HepG2 (cell line): ENCODE measurements around the gene ARAP1. TPM values are rescaled to one million over a fixed set of nuclear protein-coding genes. Genes with fewer than 3 reads are reported as not detected.

Source experiments
- ATAC-seq: fragments of 200-7000 bp; cut with Tn5 transposase; 3 replicates; pipeline ENCODE4 v1.9.1; 2020; ENCODE audit warnings: mild to moderate bottlenecking, moderate library complexity
- BruUV-seq: library from RNA; stranded (reverse); fragments of 400-500 nt; replicated peaks from 2 replicates; lab custom pipeline; 2021; lab: Mats Ljungman, UMichigan
- CTCF ChIA-PET: fragments of 300-600 bp; formaldehyde crosslinking; extraction: SDS; loops from one replicate; lab custom pipeline; 2021; ENCODE audit warnings: low total read pairs, inconsistent platforms, low intra/inter-chr PET ratio; lab: Yijun Ruan, JAX
- POLR2A ChIA-PET: fragments of 350-600 bp; sonication (Branson Sonifier 250); formaldehyde crosslinking; loops from one replicate; lab custom pipeline; 2020; ENCODE audit warnings: antibody characterized with exemption, inconsistent platforms; lab: Yijun Ruan, JAX
- DNase-seq: peaks from one replicate; pipeline ENCODE4 v3.0.0-alpha.2; 2015; ENCODE audit warnings: low spot score
- FAIRE-seq: peaks from 3 replicates; lab custom pipeline; 2011; peaks lifted over from hg19 to GRCh38; lab: Jason Lieb, UNC
- H2AFZ ChIP-seq: one replicate; pipeline ENCODE4 v1.6.1; 2011; ENCODE audit warnings: low read length, inconsistent platforms
- H3K27ac ChIP-seq: fragments of 300-600 bp; 3 replicates; pipeline ENCODE4 v1.8.0; 2011; ENCODE audit warnings: mixed run types, mild to moderate bottlenecking, mixed read lengths, low read length, inconsistent platforms; ENCODE audit not compliant: insufficient read depth; ENCODE audit errors: extremely low read length
- H3K27me3 ChIP-seq, 2 experiments: fragments of 200-600 bp in 1 of 2; 2 replicates in 1 of 2; 3 replicates in 1 of 2; pipeline versions ENCODE4 v1.6.0 to v1.8.0; 2011; ENCODE audit warnings: low read length in 2 of 2, mild to moderate bottlenecking in 2 of 2, moderate library complexity in 2 of 2, inconsistent platforms in 1 of 2; ENCODE audit not compliant: insufficient read depth in 2 of 2, control insufficient read depth in 1 of 2
- H3K36me3 ChIP-seq, 2 experiments: fragments of 200-600 bp in 1 of 2; replicated peaks in 1 of 2; 2 replicates in 1 of 2; 3 replicates in 1 of 2; pipeline versions ENCODE4 v1.5.1 to v1.8.0; 2011; ENCODE audit warnings: low read length in 2 of 2, inconsistent platforms in 1 of 2; ENCODE audit not compliant: insufficient read depth in 2 of 2, control insufficient read depth in 1 of 2
- H3K4me1 ChIP-seq: 2 replicates; pipeline ENCODE4 v1.5.1; 2012; ENCODE audit warnings: low read length, inconsistent platforms; ENCODE audit not compliant: insufficient read depth
- H3K4me2 ChIP-seq: 2 replicates; pipeline ENCODE4 v1.6.0; 2011; ENCODE audit warnings: low read depth, low read length, inconsistent platforms
- H3K4me3 ChIP-seq, 3 experiments: fragments of 200-600 bp in 1 of 3; sonication (generic), shearing (Covaris generic) in 1 of 3; replicated peaks in 1 of 3; 2 replicates each; pipeline ENCODE4 v1.5.1; 2011 to 2016; ENCODE audit warnings: low read length in 3 of 3, inconsistent platforms in 2 of 3, low read depth in 2 of 3, mild to moderate bottlenecking in 2 of 3, control low read depth in 1 of 3, mixed read lengths in 1 of 3; ENCODE audit not compliant: insufficient read depth in 1 of 3
- H3K79me2 ChIP-seq: one replicate; pipeline ENCODE4 v1.6.1; 2011; ENCODE audit warnings: low read length, inconsistent platforms; ENCODE audit not compliant: insufficient read depth
- H3K9ac ChIP-seq: 2 replicates; pipeline ENCODE4 v1.6.0; 2011; ENCODE audit warnings: mild to moderate bottlenecking, low read depth, low read length, inconsistent platforms; ENCODE audit not compliant: insufficient read depth
- H3K9me3 ChIP-seq: 2 replicates; pipeline ENCODE4 v1.5.1; 2012; ENCODE audit warnings: mild to moderate bottlenecking, low read length
- H4K20me1 ChIP-seq: 2 replicates; pipeline ENCODE4 v1.6.0; 2011; ENCODE audit warnings: inconsistent platforms, mild to moderate bottlenecking, low read length, moderate library complexity; ENCODE audit not compliant: insufficient read depth
- AKAP8 ChIP-seq: sonication (generic); formaldehyde crosslinking; IDR thresholded peaks from 2 replicates; pipeline ENCODE4 v1.5.1; 2020; ENCODE audit warnings: mild to moderate bottlenecking, missing genetic modification reagents
- ERF ChIP-seq: IDR thresholded peaks from 2 replicates; pipeline ENCODE4 v1.6.1; 2018; ENCODE audit warnings: missing biosample characterization, missing genetic modification reagents
- FOSL2 ChIP-seq: sonication (generic); formaldehyde crosslinking; IDR thresholded peaks from 2 replicates; pipeline ENCODE4 v1.4.0; 2020; ENCODE audit warnings: missing genetic modification reagents
- LCORL ChIP-seq, 2 experiments: fragments of 450-650 bp in 1 of 2; sonication (generic) in 1 of 2; formaldehyde crosslinking in 1 of 2; IDR thresholded peaks; 2 replicates each; pipeline versions ENCODE4 v1.5.0 to v1.6.1; 2017 to 2020; ENCODE audit warnings: antibody characterized with exemption in 1 of 2, missing genetic modification reagents in 1 of 2
- NFATC3 ChIP-seq: sonication (generic); formaldehyde crosslinking; IDR thresholded peaks from 2 replicates; pipeline ENCODE4 v1.5.1; 2020; ENCODE audit warnings: mild to moderate bottlenecking, missing genetic modification reagents
- SCMH1 ChIP-seq: sonication (generic); formaldehyde crosslinking; IDR thresholded peaks from 2 replicates; pipeline ENCODE4 v1.9.0; 2021; ENCODE audit warnings: missing genetic modification reagents, mild to moderate bottlenecking, borderline replicate concordance
- THAP7 ChIP-seq: sonication (generic); formaldehyde crosslinking; IDR thresholded peaks from 2 replicates; pipeline ENCODE4 v1.8.1; 2023; ENCODE audit warnings: mild to moderate bottlenecking, missing genetic modification reagents
- YY1 ChIP-seq: IDR thresholded peaks from 2 replicates; pipeline ENCODE4 v1.6.1; 2011; ENCODE audit warnings: low read length, low read depth, moderate library complexity, mild to moderate bottlenecking; ENCODE audit not compliant: insufficient read depth, insufficient replicate concordance
- ZFP1 ChIP-seq: IDR thresholded peaks from 2 replicates; pipeline ENCODE4 v1.6.1; 2016
- ZFX ChIP-seq: sonication (generic); formaldehyde crosslinking; IDR thresholded peaks from 2 replicates; pipeline ENCODE4 v1.4.0; 2020; ENCODE audit warnings: mild to moderate bottlenecking, low read depth, missing genetic modification reagents, moderate library complexity
- ZNF230 ChIP-seq: sonication (generic); formaldehyde crosslinking; IDR thresholded peaks from 2 replicates; pipeline ENCODE4 v1.4.0; 2020; ENCODE audit warnings: mild to moderate bottlenecking, missing genetic modification reagents
- ZNF652 ChIP-seq: IDR thresholded peaks from 2 replicates; pipeline ENCODE4 v1.6.1; 2016; ENCODE audit warnings: low read depth, borderline replicate concordance
- ZNF670 ChIP-seq: sonication (generic); formaldehyde crosslinking; IDR thresholded peaks from 2 replicates; pipeline ENCODE4 v1.8.0; 2022; ENCODE audit warnings: mild to moderate bottlenecking, missing genetic modification reagents, borderline replicate concordance
- ZNF879 ChIP-seq: sonication (generic); formaldehyde crosslinking; IDR thresholded peaks from 2 replicates; pipeline ENCODE4 v1.8.1; 2023; ENCODE audit warnings: missing genetic modification reagents
- ZZZ3 ChIP-seq: sonication (generic); formaldehyde crosslinking; IDR thresholded peaks from 2 replicates; pipeline ENCODE4 v1.4.0; 2020; ENCODE audit warnings: missing genetic modification reagents, mild to moderate bottlenecking, borderline replicate concordance
- WGBS: methylation state at CpG from one replicate; pipeline ENCODE4 v1.1.6; 2017; ENCODE audit warnings: low lambda C conversion rate; 5-methylcytosine and 5-hydroxymethylcytosine counted together
- in situ Hi-C: cut with HindIII; loops from 2 replicates; pipeline ENCODE4 v1.10.0; 2017; ENCODE audit warnings: low pct_unique_long_range_greater_than_20kb; ENCODE audit not compliant: extremely low pct_ligation_motif_present
- intact Hi-C: fragments of 100-400 bp; cut with micrococcal nuclease; formaldehyde crosslinking; loops from one replicate; pipeline ENCODE4 v1.10.0; 2022; ENCODE audit not compliant: unreplicated experiment
- polyA plus RNA-seq, 8 experiments: library from polyadenylated mRNA; depleted of rRNA in 3 of 8; stranded (reverse) in 7 of 8; unstranded in 1 of 8; fragments of >200 nt; fragmentation: Illumina TruSeq in 4 of 8; extraction: Trizol in 4 of 8; gene quantifications; 2 replicates each; pipeline versions ENCODE4 v1.2.1 to v1.2.3, GENCODE V29; 2011 to 2016; ENCODE audit warnings: low read depth in 4 of 8, missing spikeins in 1 of 8, mixed read lengths in 1 of 8; ENCODE audit not compliant: insufficient read depth in 1 of 8
- total RNA-seq, 5 experiments: library from RNA; depleted of rRNA; stranded (reverse); fragments of >200 nt; fragmentation: Illumina TruSeq; extraction: Trizol; gene quantifications; 2 replicates each; pipeline ENCODE4 v1.2.3, GENCODE V29; 2016; ENCODE audit warnings: low read depth in 1 of 5
- TF ChIP-seq, protein P1 (sequence below): sonication (generic); formaldehyde crosslinking; IDR thresholded peaks from 2 replicates; pipeline ENCODE4 v1.4.0; 2020; ENCODE audit warnings: missing genetic modification reagents
- TF ChIP-seq, protein P2 (sequence below): sonication (generic); formaldehyde crosslinking; IDR thresholded peaks from 2 replicates; pipeline ENCODE4 v1.8.1; 2023; ENCODE audit warnings: missing genetic modification reagents, mild to moderate bottlenecking, borderline replicate concordance

The ARAP1 gene
- total and polyA plus RNA-seq, 2 of the 13 experiments (the other 11 are each of a cell fraction or from before 2014, with no cell fraction given), result 43.2 to 55.5 TPM

GRCh38 chr11:72685560-72686480 lies 66.4 kb downstream of the ARAP1 start (continued):
- TF ChIP-seq LCORL (IDR thresholded peaks at IDR 0.05) (no peak), LCORL (CRISPR knock-in tag; IDR thresholded peaks at IDR 0.05) (no peak), ZNF670 (no peak), THAP7 (CRISPR knock-in tag) (no peak)

DNA sequence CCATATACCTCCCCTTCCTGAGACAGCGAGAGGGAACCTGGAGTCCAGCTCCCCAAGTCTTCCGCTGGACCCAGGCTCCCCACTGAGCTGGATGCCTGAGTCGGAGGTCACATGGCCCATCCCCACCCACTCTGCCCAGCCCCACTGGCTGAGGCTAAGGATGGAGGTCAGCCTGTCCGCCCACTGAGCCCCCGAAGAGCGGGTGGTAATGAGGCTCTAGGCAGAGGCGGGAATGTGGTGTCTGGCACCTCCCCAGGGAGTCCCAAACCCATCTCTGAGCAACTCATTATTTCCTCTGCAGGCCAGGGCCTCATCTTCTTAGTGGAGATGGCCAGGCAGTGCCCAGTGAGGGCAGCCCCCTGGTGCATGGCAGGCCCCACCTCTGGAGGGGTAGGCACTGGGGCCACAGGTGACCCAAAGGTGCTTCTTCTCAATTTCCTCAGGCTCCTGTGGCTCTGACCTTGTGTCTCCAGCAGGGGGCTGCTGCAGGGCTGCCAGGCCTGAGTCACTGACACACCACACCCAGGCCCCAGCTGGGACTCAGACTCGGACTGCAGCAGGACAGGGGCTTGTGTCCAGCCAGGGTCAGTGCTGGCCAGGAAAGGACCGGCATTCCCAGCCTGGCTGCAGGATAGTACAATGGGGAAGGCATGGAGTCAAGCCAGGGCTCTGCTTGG lies 67.8 kb downstream of the ARAP1 start:
- Histone ChIP-seq H3K4me1 (no peaks in the 10 kb centered on the region), H3K36me3 (peaks cover 10 to 35% of the 10 kb centered on the region in 2 experiments; a peak in 4 of 5 replicates), H3K27me3 (no peaks in the 10 kb centered on the region), H3K4me3 (no peak overlapping the region), H3K27ac (no peak overlapping the region), H4K20me1 (peaks cover 17% of the 10 kb centered on the region; the same call in 1 of the 2 replicates), H3K9me3 (no peaks in the 10 kb centered on the region), H3K9ac (no peak overlapping the region), H3K4me2 (no peak overlapping the region), H2AFZ (no peak overlapping the region), H3K79me2 (no peaks in the 10 kb centered on the region)
- intact Hi-C loops, result no loop called here
- FAIRE-seq (no peak), DNase-seq (peak; percentile 49), ATAC-seq (peak; percentile 89)
- POLR2A ChIA-PET, result no interaction called here
- in situ Hi-C loops, result no loop called here
- no TSS peak for BruUV-seq
- WGBS, result 77% methylated on average over 3 of the region's 9 CpGs
- CTCF ChIA-PET, result interaction anchor here (1.1 to 1.3 kb wide), 3 partner anchors 86 to 165 kb away, joined by 3 to 6 read pairs (median 3); no protein-coding TSS in a partner anchor
- TF ChIP-seq FOSL2 (CRISPR knock-in tag), result peak; percentile 66; the same call in 1 of the 2 replicates
- TF ChIP-seq ZNF879 (CRISPR knock-in tag), result no peak
- no peak for TF ChIP-seq ZFP1 (CRISPR knock-in tag)
- no peak for TF ChIP-seq ZNF230 (CRISPR knock-in tag)
- no peak for TF ChIP-seq ZNF652 (CRISPR knock-in tag)
- TF ChIP-seq YY1, result no peak
- no peak for TF ChIP-seq NFATC3 (CRISPR knock-in tag)
- TF ChIP-seq, protein P1, sequence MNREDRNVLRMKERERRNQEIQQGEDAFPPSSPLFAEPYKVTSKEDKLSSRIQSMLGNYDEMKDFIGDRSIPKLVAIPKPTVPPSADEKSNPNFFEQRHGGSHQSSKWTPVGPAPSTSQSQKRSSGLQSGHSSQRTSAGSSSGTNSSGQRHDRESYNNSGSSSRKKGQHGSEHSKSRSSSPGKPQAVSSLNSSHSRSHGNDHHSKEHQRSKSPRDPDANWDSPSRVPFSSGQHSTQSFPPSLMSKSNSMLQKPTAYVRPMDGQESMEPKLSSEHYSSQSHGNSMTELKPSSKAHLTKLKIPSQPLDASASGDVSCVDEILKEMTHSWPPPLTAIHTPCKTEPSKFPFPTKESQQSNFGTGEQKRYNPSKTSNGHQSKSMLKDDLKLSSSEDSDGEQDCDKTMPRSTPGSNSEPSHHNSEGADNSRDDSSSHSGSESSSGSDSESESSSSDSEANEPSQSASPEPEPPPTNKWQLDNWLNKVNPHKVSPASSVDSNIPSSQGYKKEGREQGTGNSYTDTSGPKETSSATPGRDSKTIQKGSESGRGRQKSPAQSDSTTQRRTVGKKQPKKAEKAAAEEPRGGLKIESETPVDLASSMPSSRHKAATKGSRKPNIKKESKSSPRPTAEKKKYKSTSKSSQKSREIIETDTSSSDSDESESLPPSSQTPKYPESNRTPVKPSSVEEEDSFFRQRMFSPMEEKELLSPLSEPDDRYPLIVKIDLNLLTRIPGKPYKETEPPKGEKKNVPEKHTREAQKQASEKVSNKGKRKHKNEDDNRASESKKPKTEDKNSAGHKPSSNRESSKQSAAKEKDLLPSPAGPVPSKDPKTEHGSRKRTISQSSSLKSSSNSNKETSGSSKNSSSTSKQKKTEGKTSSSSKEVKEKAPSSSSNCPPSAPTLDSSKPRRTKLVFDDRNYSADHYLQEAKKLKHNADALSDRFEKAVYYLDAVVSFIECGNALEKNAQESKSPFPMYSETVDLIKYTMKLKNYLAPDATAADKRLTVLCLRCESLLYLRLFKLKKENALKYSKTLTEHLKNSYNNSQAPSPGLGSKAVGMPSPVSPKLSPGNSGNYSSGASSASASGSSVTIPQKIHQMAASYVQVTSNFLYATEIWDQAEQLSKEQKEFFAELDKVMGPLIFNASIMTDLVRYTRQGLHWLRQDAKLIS (CRISPR knock-in tag), result no peak
- TF ChIP-seq ERF, result no peak
- TF ChIP-seq AKAP8 (CRISPR knock-in tag), result no peak
- TF ChIP-seq, protein P2, sequence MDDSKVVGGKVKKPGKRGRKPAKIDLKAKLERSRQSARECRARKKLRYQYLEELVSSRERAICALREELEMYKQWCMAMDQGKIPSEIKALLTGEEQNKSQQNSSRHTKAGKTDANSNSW (CRISPR knock-in tag), result no peak
- no peak for TF ChIP-seq SCMH1 (CRISPR knock-in tag)
- TF ChIP-seq ZZZ3 (CRISPR knock-in tag), result no peak
- TF ChIP-seq ZFX (CRISPR knock-in tag), result peak; percentile 55
